SK-N-SH (cell line): ENCODE measurements around the gene ASTL. TPM values are rescaled to one million over a fixed set of nuclear protein-coding genes. Genes with fewer than 3 reads are reported as not detected.

Experiments
- CTCF ChIA-PET: fragments of 300-600, 350-600 bp; formaldehyde crosslinking; extraction: SDS; loops from one replicate; lab custom pipeline; 2021; lab: Yijun Ruan, JAX
- POLR2A ChIA-PET: fragments of 350-600 bp; sonication (Branson Sonifier 250); formaldehyde crosslinking; extraction: SDS; loops from one replicate; lab custom pipeline; 2020; ENCODE audit warnings: antibody characterized with exemption, inconsistent platforms; lab: Yijun Ruan, JAX
- DNase-seq: peaks from one replicate; pipeline ENCODE4 v3.0.0; 2012
- H2AFZ ChIP-seq: fragments of 200-600 bp; sonication (generic); 2 replicates; pipeline ENCODE4 v1.8.1; 2016; ENCODE audit warnings: antibody characterized with exemption, mild to moderate bottlenecking, low read depth
- H3F3A ChIP-seq: fragments of 200-600 bp; sonication (generic); replicated peaks from 2 replicates; pipeline ENCODE3; 2016; ENCODE audit warnings: antibody characterized with exemption, mild to moderate bottlenecking; ENCODE audit not compliant: insufficient read depth
- H3K27ac ChIP-seq, 2 experiments: fragments of 200-500 bp in 1 of 2; fragments of 200-600 bp in 1 of 2; sonication (Bioruptor generic) in 1 of 2; sonication (generic), shearing (Covaris generic) in 1 of 2; 2 replicates each; pipeline versions ENCODE4 v1.5.1 to v1.6.1; 2014 to 2016; ENCODE audit warnings: low read depth in 2 of 2, inconsistent platforms in 1 of 2, low read length in 1 of 2, mild to moderate bottlenecking in 1 of 2, mixed read lengths in 1 of 2
- H3K27me3 ChIP-seq: fragments of 200-600 bp; sonication (generic), shearing (Covaris generic); 2 replicates; pipeline ENCODE4 v1.6.1; 2016; ENCODE audit warnings: mixed run types; ENCODE audit not compliant: insufficient read depth
- H3K36me3 ChIP-seq, 2 experiments: fragments of 200-500 bp in 1 of 2; fragments of 200-600 bp in 1 of 2; sonication (Bioruptor generic) in 1 of 2; sonication (generic) in 1 of 2; replicated peaks in 1 of 2; 2 replicates each; pipeline versions ENCODE3 to v1.5.1; 2014 to 2016; ENCODE audit warnings: low read length in 1 of 2, mild to moderate bottlenecking in 1 of 2; ENCODE audit not compliant: insufficient read depth in 2 of 2, control insufficient read depth in 1 of 2
- H3K4me1 ChIP-seq, 2 experiments: fragments of 200-500 bp in 1 of 2; fragments of 200-600 bp in 1 of 2; sonication (Bioruptor generic) in 1 of 2; sonication (generic), shearing (Covaris generic) in 1 of 2; 2 replicates each; pipeline versions ENCODE4 v1.5.1 to v1.6.1; 2014 to 2016; ENCODE audit warnings: low read depth in 1 of 2, low read length in 1 of 2, mixed run types in 1 of 2; ENCODE audit not compliant: insufficient read depth in 2 of 2, control insufficient read depth in 1 of 2
- H3K4me2 ChIP-seq: fragments of 200-600 bp; sonication (generic), shearing (Covaris generic); 2 replicates; pipeline ENCODE4 v1.6.1; 2017; ENCODE audit warnings: mixed run types
- H3K4me3 ChIP-seq, 2 experiments: fragments of 200-500 bp in 1 of 2; fragments of 200-600 bp in 1 of 2; sonication (Bioruptor generic) in 1 of 2; sonication (generic), shearing (Covaris generic) in 1 of 2; 2 replicates each; pipeline versions ENCODE4 v1.5.1 to v1.8.1; 2014 to 2016; ENCODE audit warnings: low read depth in 2 of 2, inconsistent platforms in 1 of 2, low read length in 1 of 2, mild to moderate bottlenecking in 1 of 2, mixed read lengths in 1 of 2, moderate library complexity in 1 of 2
- H3K79me2 ChIP-seq: fragments of 200-600 bp; sonication (generic); 2 replicates; pipeline ENCODE4 v1.8.1; 2017; ENCODE audit warnings: mild to moderate bottlenecking; ENCODE audit not compliant: insufficient read depth
- H3K9ac ChIP-seq: fragments of 200-600 bp; sonication (generic); 2 replicates; pipeline ENCODE4 v1.6.1; 2017; ENCODE audit warnings: mixed run types
- H3K9me2 ChIP-seq: fragments of 200-600 bp; sonication (generic); 2 replicates; pipeline ENCODE4 v1.6.1; 2017; ENCODE audit warnings: mixed run types
- H3K9me3 ChIP-seq: fragments of 200-600 bp; sonication (generic); 2 replicates; pipeline ENCODE4 v1.6.1; 2017; ENCODE audit warnings: mixed run types, mild to moderate bottlenecking, moderate library complexity
- H4K20me1 ChIP-seq: fragments of 200-600 bp; sonication (generic); 2 replicates; pipeline ENCODE4 v1.6.1; 2017; ENCODE audit warnings: mild to moderate bottlenecking, mixed run types; ENCODE audit not compliant: insufficient read depth
- EZH2phosphoT487 ChIP-seq: fragments of 200-600 bp; sonication (generic); IDR thresholded peaks from 2 replicates; pipeline ENCODE4 v1.6.1; 2017; ENCODE audit warnings: low read depth, mixed run types, mild to moderate bottlenecking, antibody characterized with exemption, moderate library complexity, borderline replicate concordance
- FOSL2 ChIP-seq: IDR thresholded peaks from 2 replicates; pipeline ENCODE4 v1.4.0; 2012; ENCODE audit warnings: low read depth, mild to moderate bottlenecking, moderate library complexity, borderline replicate concordance
- FOXJ3 ChIP-seq: sonication (generic); formaldehyde crosslinking; IDR thresholded peaks from 2 replicates; pipeline ENCODE4 v1.5.1; 2020; ENCODE audit warnings: mild to moderate bottlenecking, missing genetic modification reagents
- GABPA ChIP-seq: IDR thresholded peaks from 2 replicates; pipeline ENCODE4 v1.4.0; 2012; ENCODE audit warnings: low read depth, mild to moderate bottlenecking
- GATA2 ChIP-seq: sonication (generic); formaldehyde crosslinking; IDR thresholded peaks from 2 replicates; pipeline ENCODE4 v1.5.0; 2020; ENCODE audit warnings: mild to moderate bottlenecking, missing genetic modification reagents
- JUND ChIP-seq: IDR thresholded peaks from 2 replicates; pipeline ENCODE4 v1.4.0; 2012
- NFIC ChIP-seq: IDR thresholded peaks from 2 replicates; pipeline ENCODE4 v1.4.0; 2012; ENCODE audit warnings: borderline replicate concordance
- NRF1 ChIP-seq: IDR thresholded peaks from 2 replicates; pipeline ENCODE4 v1.6.1; 2012; ENCODE audit warnings: low read depth, mild to moderate bottlenecking, low read length
- RAD21 ChIP-seq: IDR thresholded peaks from 2 replicates; pipeline ENCODE4 v1.6.1; 2012; ENCODE audit warnings: mild to moderate bottlenecking, low read length
- RXRA ChIP-seq: IDR thresholded peaks from 2 replicates; pipeline ENCODE4 v1.4.0; 2012; ENCODE audit warnings: low read depth, mild to moderate bottlenecking, borderline replicate concordance
- SIN3A ChIP-seq: IDR thresholded peaks from 2 replicates; pipeline ENCODE4 v1.6.1; 2012; ENCODE audit warnings: low read depth, mild to moderate bottlenecking, low read length, moderate library complexity, borderline replicate concordance
- SMC3 ChIP-seq: IDR thresholded peaks from 2 replicates; pipeline ENCODE4 v1.6.1; 2012; ENCODE audit warnings: low read depth, low read length, improper control_type of control experiment
- TAF1 ChIP-seq: IDR thresholded peaks from 2 replicates; pipeline ENCODE4 v1.6.1; 2012; ENCODE audit warnings: low read depth, mild to moderate bottlenecking, low read length, moderate library complexity, borderline replicate concordance
- TCF12 ChIP-seq: IDR thresholded peaks from 2 replicates; pipeline ENCODE4 v1.4.0; 2012
- TEAD4 ChIP-seq: IDR thresholded peaks from 2 replicates; pipeline ENCODE4 v1.4.0; 2012; ENCODE audit warnings: mild to moderate bottlenecking, borderline replicate concordance; ENCODE audit not compliant: insufficient read depth
- YY1 ChIP-seq: IDR thresholded peaks from 2 replicates; pipeline ENCODE4 v1.4.0; 2012; ENCODE audit warnings: low read depth, mild to moderate bottlenecking
- WGBS: methylation state at CpG from one replicate; pipeline ENCODE4 v1.1.6; 2017; ENCODE audit warnings: low lambda C conversion rate; 5-methylcytosine and 5-hydroxymethylcytosine counted together
- polyA plus RNA-seq, 3 experiments: library from polyadenylated mRNA; depleted of rRNA; stranded (reverse); fragments of >200 nt; gene quantifications; 2 replicates each; pipeline ENCODE4 v1.2.3, GENCODE V29; 2012
- TF ChIP-seq, protein P1 (sequence below): IDR thresholded peaks from 2 replicates; pipeline ENCODE4 v1.4.0; 2012; ENCODE audit warnings: low read depth
- TF ChIP-seq, protein P2 (sequence below): IDR thresholded peaks from 2 replicates; pipeline ENCODE4; 2012
- TF ChIP-seq, protein P3 (sequence below): IDR thresholded peaks from 2 replicates; pipeline ENCODE4 v1.4.0; 2012; ENCODE audit warnings: low read depth, borderline replicate concordance

ASTL gene
- polyA plus RNA-seq, 1 of the 3 experiments (the other 2 are of a cell fraction) = not detected

DNA sequence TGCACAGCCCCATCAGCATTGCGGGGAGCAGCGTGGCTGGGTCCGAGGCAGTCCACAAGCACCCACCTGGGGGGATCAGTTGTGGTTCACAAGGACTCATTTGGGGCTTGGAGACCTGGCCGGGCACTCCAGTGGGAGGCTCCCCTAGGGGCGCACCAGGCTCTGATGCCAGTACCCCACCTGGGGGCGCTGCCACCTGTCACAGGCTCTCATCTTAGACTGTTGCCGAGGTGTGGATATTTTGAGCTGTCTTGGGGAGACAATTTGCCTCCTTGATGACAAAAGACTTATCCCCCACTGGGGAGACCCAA, 25.0 kb downstream of the ASTL start (continued):
- TF ChIP-seq NFIC (no peak), EZH2phosphoT487 (no peak), TEAD4 (no peak)
- TF ChIP-seq, protein P1, sequence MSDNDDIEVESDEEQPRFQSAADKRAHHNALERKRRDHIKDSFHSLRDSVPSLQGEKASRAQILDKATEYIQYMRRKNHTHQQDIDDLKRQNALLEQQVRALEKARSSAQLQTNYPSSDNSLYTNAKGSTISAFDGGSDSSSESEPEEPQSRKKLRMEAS = no peak

DNA sequence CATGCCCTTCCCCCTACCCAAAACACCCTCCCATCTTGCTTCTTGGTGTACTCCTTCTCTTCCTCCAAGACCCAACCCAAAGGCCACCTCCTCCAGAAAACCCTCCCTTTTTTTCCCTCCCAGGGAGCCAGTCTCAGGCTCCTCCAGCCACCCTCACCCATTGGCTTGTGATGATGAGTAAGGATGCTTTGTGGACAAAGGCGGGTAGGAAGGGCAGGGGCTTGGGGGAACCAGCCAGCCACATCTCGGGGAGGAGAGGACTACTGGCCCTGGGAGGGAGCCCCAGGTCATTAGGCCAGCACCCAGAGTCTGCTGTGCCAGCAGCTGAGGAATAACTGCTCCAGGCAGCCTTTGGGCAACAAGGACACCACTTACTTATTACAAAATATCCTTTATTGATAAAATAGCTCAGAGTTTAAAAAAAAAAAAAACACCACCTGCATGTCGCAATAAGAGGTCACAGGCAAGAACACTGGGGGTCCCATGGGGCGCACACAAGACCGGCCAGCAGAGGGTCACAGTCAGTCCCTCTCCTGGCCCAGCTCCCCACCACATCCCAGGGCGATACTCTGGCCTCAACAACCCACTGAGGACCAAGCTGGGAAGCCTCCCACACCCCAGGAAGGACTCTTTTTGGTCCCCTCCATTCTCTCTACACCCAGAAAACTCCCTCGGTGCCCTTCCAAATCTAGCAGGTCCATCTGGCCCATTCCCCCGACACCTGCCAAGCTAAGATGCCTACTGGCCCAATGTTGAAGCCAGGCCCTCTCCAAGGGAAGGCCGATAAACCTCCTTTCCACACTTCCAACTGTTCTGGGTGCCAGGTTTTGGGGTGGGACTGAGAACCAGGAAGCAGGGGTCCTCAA, 25.6 kb downstream of the ASTL start:
- Histone ChIP-seq H3F3A (no peaks in the 10 kb centered on the region), H3K27me3 (no peaks in the 10 kb centered on the region), H3K4me1 (peaks cover 0 to 21% of the 10 kb centered on the region in 2 experiments; a peak in 1 of 4 replicates), H3K4me3 (no peak overlapping the region), H3K9me3 (no peaks in the 10 kb centered on the region), H3K4me2 (no peak overlapping the region), H3K79me2 (no peaks in the 10 kb centered on the region), H2AFZ (no peak overlapping the region), H3K9me2 (no peaks in the 10 kb centered on the region), H3K9ac (no peak overlapping the region), H3K27ac (no peak overlapping the region), H3K36me3 (no peaks in the 10 kb centered on the region), H4K20me1 (no peaks in the 10 kb centered on the region)
- WGBS = 72% methylated on average over 9 of the region's 9 CpGs
- DNase-seq = no peak
- CTCF ChIA-PET = interaction anchor here (1.2 to 1.4 kb wide), 2 partner anchors 90 to 120 kb away, joined by 5 to 6 read pairs; no protein-coding TSS in a partner anchor
- TF ChIP-seq, protein P2, sequence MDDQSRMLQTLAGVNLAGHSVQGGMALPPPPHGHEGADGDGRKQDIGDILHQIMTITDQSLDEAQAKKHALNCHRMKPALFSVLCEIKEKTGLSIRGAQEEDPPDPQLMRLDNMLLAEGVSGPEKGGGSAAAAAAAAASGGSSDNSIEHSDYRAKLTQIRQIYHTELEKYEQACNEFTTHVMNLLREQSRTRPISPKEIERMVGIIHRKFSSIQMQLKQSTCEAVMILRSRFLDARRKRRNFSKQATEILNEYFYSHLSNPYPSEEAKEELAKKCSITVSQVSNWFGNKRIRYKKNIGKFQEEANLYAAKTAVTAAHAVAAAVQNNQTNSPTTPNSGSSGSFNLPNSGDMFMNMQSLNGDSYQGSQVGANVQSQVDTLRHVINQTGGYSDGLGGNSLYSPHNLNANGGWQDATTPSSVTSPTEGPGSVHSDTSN = no peak
- TF ChIP-seq EZH2phosphoT487 (no peak), FOXJ3 (CRISPR knock-in tag) (no peak), RAD21 (no peak), TCF12 (no peak), YY1 (no peak), NRF1 (no peak), JUND (no peak), SMC3 (no peak), RXRA (no peak)
- POLR2A ChIA-PET = no interaction called here

DNA sequence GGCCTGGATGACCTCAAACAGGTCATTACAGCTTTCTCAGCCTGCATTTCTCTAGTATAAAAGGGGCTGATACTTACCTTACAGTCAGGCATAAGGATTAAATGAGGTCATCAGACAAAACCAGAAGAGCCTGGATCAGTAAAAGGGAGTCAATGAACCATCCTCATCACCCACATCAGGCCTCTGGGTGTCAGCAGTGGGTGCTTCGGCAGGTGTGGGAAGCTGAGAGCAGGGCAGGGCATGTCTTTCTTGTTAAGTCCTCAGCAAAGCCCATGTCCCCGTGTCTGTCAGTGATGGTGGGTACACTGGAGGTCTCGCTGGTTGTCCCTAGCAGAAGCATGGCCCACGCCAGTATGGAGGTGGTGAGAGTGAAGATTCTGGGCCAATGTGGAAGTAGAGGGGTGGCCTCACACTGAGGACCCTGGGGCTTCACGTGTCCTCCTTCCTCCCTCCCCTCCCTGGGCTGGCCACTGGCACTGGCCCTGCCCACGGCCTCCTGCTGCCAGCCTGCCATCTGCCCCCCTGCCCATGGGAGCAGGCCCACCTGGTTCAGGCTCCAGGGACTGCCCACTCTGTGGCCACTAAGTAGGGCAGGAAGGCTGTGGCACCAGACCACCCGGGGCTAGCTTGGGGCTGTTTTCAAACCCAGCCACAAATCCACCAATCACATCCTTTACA, 26.3 kb downstream of the ASTL start:
- Histone ChIP-seq H3K4me2 (no peak overlapping the region), H3K27ac (no peak overlapping the region), H3K4me3 (no peak overlapping the region), H3K27me3 (no peaks in the 10 kb centered on the region), H3K9me2 (no peaks in the 10 kb centered on the region), H3K9ac (no peak overlapping the region), H3K36me3 (no peaks in the 10 kb centered on the region), H4K20me1 (no peaks in the 10 kb centered on the region), H3F3A (no peaks in the 10 kb centered on the region), H3K79me2 (no peaks in the 10 kb centered on the region), H3K9me3 (no peaks in the 10 kb centered on the region), H3K4me1 (peaks cover 0 to 14% of the 10 kb centered on the region in 2 experiments; a peak in 1 of 4 replicates), H2AFZ (no peak overlapping the region)
- ChIA-PET CTCF (interaction anchor here (0.8 to 1.4 kb wide), 3 partner anchors 37 to 119 kb away, joined by 3 to 6 read pairs (median 5); no protein-coding TSS in a partner anchor), POLR2A (no interaction called here)
- WGBS = 41% methylated on average over 4 of the region's 7 CpGs
- no peak for DNase-seq
- no peak for TF ChIP-seq FOXJ3 (CRISPR knock-in tag)
- no peak for TF ChIP-seq YY1
- no peak for TF ChIP-seq RAD21
- no peak for TF ChIP-seq SMC3
- TF ChIP-seq, protein P3, sequence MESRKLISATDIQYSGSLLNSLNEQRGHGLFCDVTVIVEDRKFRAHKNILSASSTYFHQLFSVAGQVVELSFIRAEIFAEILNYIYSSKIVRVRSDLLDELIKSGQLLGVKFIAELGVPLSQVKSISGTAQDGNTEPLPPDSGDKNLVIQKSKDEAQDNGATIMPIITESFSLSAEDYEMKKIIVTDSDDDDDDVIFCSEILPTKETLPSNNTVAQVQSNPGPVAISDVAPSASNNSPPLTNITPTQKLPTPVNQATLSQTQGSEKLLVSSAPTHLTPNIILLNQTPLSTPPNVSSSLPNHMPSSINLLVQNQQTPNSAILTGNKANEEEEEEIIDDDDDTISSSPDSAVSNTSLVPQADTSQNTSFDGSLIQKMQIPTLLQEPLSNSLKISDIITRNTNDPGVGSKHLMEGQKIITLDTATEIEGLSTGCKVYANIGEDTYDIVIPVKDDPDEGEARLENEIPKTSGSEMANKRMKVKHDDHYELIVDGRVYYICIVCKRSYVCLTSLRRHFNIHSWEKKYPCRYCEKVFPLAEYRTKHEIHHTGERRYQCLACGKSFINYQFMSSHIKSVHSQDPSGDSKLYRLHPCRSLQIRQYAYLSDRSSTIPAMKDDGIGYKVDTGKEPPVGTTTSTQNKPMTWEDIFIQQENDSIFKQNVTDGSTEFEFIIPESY = no peak
- no peak for TF ChIP-seq FOSL2
- no peak for TF ChIP-seq EZH2phosphoT487
- TF ChIP-seq TAF1 = no peak
- no peak for TF ChIP-seq GATA2 (CRISPR knock-in tag)
- no peak for TF ChIP-seq SIN3A
- TF ChIP-seq GABPA = no peak
- TF ChIP-seq, protein P2 = no peak
